Neutrophil (primary cell): Measurements from ENCODE around the gene CHD9.

ENCODE experiments used
- H3K27ac ChIP-seq: fragments of 200-600 bp; sonication (generic); 2 replicates; pipeline ENCODE4 v1.5.1; 2016; ENCODE audit warnings: mild to moderate bottlenecking, moderate library complexity
- H3K27me3 ChIP-seq: fragments of 200-600 bp; sonication (generic); 2 replicates; pipeline ENCODE4 v1.6.0; 2016; ENCODE audit warnings: mild to moderate bottlenecking
- H3K36me3 ChIP-seq: fragments of 200-600 bp; sonication (generic); 2 replicates; pipeline ENCODE4 v1.5.1; 2017
- H3K4me1 ChIP-seq, 2 experiments: fragments of 200-600 bp in 1 of 2; sonication (generic) in 1 of 2; 1 replicate in 1 of 2; 2 replicates in 1 of 2; pipeline versions ENCODE4 v1.5.1 to v1.6.1; 2013 to 2016; ENCODE audit warnings: low read depth in 1 of 2, low read length in 1 of 2, mild to moderate bottlenecking in 1 of 2, moderate library complexity in 1 of 2; ENCODE audit not compliant: control insufficient read depth in 1 of 2, insufficient read depth in 1 of 2
- H3K4me3 ChIP-seq, 2 experiments: fragments of 200-600 bp in 1 of 2; sonication (generic) in 1 of 2; 1 replicate in 1 of 2; 2 replicates in 1 of 2; pipeline ENCODE4 v1.5.1; 2013 to 2016; ENCODE audit warnings: low read depth in 1 of 2, low read length in 1 of 2, mild to moderate bottlenecking in 1 of 2, moderate library complexity in 1 of 2
- H3K9me3 ChIP-seq: fragments of 200-600 bp; sonication (generic); 2 replicates; pipeline ENCODE4 v1.5.1; 2016
- TF ChIP-seq, protein P1 (sequence below): fragments of 200-600 bp; sonication (generic); IDR thresholded peaks from 2 replicates; pipeline ENCODE4 v1.5.1; 2016; ENCODE audit warnings: antibody characterized with exemption

CHD9 gene

DNA sequence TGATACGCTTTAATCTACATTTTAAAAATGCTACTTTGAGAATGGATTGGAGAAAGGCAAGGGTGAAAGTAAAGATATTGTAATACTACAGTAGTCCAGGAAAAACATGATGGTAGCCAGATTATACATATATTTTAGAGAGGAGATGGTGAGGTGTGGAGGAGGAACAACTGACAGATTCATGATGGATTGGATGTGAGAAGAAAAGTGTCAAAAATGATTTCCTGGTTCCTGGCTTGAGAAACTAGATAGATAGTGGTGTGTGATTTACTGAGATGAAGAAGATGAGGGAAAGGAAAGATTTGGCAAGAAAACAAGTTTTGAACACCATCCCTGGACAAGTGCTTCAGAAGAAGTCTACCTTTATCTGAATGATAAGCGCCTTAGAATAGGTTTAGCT lies 80.5 kb downstream of the CHD9 start:
- H3K9me3 ChIP-seq: no peaks in the 10 kb centered on the region
- TF ChIP-seq, protein P1, sequence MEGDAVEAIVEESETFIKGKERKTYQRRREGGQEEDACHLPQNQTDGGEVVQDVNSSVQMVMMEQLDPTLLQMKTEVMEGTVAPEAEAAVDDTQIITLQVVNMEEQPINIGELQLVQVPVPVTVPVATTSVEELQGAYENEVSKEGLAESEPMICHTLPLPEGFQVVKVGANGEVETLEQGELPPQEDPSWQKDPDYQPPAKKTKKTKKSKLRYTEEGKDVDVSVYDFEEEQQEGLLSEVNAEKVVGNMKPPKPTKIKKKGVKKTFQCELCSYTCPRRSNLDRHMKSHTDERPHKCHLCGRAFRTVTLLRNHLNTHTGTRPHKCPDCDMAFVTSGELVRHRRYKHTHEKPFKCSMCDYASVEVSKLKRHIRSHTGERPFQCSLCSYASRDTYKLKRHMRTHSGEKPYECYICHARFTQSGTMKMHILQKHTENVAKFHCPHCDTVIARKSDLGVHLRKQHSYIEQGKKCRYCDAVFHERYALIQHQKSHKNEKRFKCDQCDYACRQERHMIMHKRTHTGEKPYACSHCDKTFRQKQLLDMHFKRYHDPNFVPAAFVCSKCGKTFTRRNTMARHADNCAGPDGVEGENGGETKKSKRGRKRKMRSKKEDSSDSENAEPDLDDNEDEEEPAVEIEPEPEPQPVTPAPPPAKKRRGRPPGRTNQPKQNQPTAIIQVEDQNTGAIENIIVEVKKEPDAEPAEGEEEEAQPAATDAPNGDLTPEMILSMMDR: no peak
- no peaks in the 10 kb centered on the region for H3K27me3 ChIP-seq
- no peak overlapping the region for H3K27ac ChIP-seq
- H3K4me3 ChIP-seq: no peak overlapping the region
- H3K4me1 ChIP-seq: peaks cover 4 to 7% of the 10 kb centered on the region in 2 experiments
- H3K36me3 ChIP-seq: no peaks in the 10 kb centered on the region

DNA sequence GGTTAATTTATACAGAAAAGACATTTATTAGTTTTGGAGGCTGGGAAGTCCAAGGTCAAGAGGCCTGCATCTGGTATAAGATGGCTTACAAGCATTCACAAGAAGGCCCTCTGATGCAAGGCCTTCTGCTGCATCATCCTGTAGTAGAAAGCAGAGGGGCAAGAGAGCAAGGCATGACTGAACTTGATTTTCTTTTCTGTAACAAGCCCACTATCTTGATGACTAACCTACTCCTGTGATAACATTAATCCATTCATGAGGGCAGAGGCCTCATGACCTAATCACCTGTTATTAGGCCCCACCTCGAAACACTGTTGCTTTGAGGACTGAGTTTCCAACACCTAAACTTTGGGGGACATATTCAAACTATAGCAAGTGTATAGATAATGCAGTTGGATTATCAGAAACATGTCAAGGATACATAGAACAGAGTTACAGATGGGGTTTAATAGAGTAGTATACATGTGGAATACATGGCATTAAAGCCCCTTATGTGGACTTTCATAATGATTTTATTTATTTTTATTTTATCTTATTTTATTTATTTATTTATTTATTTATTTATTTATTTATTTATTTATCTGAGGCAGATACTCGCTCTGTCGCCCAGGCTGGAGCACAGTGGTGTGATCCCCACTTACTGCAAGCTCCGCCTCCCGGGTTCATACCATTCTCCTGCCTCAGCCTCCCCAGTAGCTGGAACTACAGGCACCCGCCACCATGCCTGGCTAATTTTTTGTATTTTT lies 88.2 kb downstream of the CHD9 start:
- Histone ChIP-seq H3K4me1 (no peaks in the 10 kb centered on the region), H3K27me3 (no peaks in the 10 kb centered on the region), H3K4me3 (no peak overlapping the region), H3K36me3 (no peaks in the 10 kb centered on the region), H3K27ac (no peak overlapping the region), H3K9me3 (no peaks in the 10 kb centered on the region)
- TF ChIP-seq, protein P1: no peak

DNA sequence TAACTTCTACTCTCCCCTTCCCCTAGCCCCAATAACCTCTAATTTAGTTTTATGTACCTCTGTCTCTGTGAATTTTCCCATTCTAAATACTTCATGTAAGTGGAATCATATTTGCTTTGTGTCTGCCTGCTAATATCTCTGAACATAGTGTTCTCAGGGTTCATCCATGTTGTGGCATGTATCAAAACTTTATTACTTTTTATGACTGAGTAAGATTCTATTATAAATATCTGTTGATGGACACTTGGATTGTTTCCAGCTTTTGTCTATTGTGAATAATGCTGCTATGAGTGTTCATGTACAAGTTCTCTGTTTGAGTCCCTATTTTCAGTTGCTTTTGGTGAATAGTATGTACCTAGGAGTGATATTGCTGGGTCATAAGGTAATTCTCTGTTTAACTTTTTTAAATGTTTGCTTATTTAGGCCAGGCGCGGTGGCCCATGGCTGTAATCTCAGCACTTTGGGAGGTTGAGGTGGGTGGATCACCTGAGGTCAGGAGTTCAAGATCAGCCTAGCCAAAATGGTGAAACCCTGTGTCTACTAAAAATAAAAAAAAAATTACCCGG lies 92.8 kb downstream of the CHD9 start:
- no peak overlapping the region for H3K27ac ChIP-seq
- H3K4me1 ChIP-seq: no peaks in the 10 kb centered on the region
- H3K27me3 ChIP-seq: no peaks in the 10 kb centered on the region
- H3K4me3 ChIP-seq: no peak overlapping the region
- no peaks in the 10 kb centered on the region for H3K9me3 ChIP-seq
- no peaks in the 10 kb centered on the region for H3K36me3 ChIP-seq
- TF ChIP-seq, protein P1: no peak

DNA sequence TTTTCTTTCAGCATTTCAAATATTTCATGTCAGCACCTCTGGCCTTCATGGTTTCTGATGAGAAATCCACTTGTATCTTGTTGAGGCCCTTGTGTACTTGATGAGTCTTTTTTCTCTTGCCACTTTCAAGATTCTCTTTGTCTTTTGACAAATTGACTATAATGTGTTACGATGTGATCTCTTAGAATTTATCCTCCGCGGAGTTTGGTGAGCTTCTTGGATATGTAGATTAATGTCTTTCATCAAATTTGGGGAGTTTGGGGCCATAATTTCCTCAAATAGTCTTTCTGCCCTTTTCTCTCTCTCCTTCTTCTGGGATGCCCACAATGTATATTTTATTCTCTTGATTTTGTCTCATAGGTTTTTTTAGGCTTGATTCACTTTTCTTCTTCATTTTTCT lies 96.0 kb downstream of the CHD9 start:
- Histone ChIP-seq H3K36me3 (no peaks in the 10 kb centered on the region), H3K4me1 (no peaks in the 10 kb centered on the region), H3K27ac (no peak overlapping the region), H3K9me3 (no peaks in the 10 kb centered on the region), H3K4me3 (no peak overlapping the region), H3K27me3 (no peaks in the 10 kb centered on the region)
- TF ChIP-seq, protein P1: no peak

DNA sequence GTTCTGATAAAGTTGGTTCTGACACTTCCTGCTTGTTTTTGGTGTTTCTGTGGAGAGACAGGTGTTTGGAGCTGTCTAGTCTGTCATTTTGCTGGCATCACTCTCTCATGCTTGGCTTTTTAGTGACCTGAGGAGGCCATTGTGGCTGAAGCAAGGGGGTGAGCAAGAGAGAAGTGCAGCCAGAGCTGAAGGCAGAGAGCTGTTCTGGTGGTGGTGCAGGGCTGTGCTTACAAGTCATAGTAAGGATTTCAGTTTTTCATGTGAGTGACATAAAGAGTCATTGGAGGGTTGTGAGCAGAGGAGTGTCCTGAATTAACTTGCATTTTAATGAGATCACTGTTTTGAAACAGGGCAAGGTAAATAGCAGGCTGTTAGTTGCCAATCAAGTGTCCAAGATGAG lies 97.5 kb downstream of the CHD9 start:
- TF ChIP-seq, protein P1: no peak
- H3K4me3 ChIP-seq: no peak overlapping the region
- no peaks in the 10 kb centered on the region for H3K4me1 ChIP-seq
- no peaks in the 10 kb centered on the region for H3K9me3 ChIP-seq
- no peaks in the 10 kb centered on the region for H3K27me3 ChIP-seq
- H3K36me3 ChIP-seq: peaks cover 14% of the 10 kb centered on the region
- no peak overlapping the region for H3K27ac ChIP-seq
